NCI-H128 (cell line): ENCODE data around the gene ZNF518B.
"Not testable (repeated sequence)": the region's sequence is repeated elsewhere in the genome, so short reads cannot be mapped to it uniquely, and the experiment has no call there.

Experiments used
- DNase-seq: peaks from one replicate; lab custom pipeline; 2025; ENCODE audit not compliant: unreplicated experiment; lab: John Stamatoyannopoulos, UW

The ZNF518B gene

DNA sequence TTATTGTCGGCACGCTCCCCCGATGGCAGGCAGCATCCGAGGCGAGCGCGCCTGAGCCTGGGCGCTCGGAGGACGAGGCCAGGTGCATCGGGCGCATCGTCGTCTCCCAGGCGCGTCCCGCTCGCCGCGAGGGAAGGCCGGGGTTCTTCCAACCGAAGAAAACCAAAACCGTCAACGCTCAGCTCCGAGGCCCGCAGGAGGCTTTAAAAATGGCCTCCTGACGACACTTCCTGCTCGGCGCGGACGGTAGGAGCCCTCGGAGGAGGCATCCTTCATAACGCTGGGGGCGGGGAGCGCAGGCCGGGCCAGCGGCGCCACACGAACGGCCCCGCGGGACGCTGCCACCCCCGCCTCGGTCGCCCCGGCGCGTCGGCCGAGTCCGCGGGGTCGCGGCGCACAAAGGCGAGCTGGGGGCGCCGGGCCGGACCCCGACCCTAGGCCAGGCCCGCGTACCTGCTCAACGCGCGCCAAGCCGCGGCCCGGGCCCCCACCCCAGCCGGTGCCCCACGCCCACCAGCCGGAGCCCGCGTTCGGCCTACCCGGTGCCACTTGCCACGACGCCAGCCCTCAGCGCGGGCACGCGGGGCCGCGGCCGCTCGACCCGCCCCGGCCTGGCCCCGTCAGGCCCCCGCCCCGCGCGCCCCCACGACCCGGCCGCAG, 501 bp downstream of the ZNF518B start:
- DNase-seq = no peak

DNA sequence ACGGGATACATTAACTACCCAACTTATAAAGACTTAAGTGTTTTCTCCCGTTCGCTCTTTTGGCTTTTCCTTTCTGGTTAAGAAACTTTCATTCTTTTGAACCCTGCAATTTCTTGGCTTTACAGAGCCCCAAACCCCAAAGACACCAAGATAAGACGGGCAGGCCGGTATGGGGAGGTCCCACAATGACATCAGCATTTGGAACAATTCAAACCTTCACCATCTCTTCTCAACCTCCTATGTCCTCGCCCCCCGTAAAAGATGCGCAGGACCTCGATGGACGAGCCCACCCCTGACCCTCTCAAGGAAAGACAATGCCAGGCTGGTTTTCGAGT, 999 bp downstream of the ZNF518B start:
- no peak for DNase-seq

DNA sequence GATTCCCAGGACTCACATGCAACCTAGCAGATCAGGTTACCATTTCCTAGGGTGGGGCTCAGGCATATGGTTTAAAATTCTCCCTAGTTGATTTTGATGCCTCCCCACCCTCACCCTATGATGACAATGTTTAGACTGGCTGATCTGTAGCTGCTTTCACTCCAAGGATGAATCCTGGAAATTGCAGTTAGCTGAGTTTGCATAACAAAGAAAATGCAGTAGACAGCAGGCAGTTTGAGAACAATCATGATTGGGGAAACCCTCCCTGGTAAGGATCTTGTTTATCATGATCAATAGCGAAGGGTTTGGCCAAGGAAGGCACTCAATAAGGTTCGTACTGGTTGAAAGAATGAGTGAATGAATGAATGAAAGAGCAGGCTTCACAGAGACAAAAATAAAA, 2.1 kb downstream of the ZNF518B start:
- DNase-seq = no peak

DNA sequence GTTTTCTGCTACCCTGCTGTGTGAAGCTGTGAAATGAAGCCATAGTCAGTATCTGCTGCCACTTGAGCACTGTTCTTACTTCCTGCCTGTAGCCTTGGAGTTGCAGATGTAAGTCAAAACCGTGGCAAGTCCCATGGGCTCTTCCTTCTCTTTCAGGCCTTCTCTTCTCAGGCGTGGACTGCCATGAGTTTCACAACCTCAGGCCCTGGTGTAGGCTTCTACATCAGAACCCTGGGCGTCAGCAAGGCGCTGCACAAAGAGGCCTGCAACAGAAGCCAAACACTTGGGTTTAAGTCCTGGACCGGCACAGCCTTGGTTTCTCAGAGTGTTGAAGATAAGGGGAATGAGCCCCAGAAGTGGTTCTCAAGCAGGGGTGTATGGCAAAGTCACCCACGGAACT, 2.5 kb downstream of the ZNF518B start:
- DNase-seq = no peak

DNA sequence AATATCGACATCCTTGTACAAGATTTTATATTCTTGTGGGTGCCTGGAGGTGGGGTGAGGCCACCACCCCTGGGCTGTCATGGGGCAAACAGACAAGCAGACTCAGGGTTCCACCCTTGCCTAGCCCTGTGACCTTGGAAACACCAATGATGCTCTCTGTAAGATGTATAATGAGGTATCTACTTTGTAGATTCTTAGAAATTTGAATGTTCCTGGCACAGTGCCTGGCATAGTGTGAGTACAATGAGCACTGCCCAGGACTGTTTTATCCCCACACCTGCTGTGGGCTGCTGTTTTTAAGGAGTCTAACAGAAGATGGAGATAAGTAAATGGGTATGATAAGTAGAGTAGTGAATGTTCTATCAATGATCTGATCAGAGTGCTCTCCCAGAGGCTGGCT, 3.1 kb downstream of the ZNF518B start:
- DNase-seq = no peak

DNA sequence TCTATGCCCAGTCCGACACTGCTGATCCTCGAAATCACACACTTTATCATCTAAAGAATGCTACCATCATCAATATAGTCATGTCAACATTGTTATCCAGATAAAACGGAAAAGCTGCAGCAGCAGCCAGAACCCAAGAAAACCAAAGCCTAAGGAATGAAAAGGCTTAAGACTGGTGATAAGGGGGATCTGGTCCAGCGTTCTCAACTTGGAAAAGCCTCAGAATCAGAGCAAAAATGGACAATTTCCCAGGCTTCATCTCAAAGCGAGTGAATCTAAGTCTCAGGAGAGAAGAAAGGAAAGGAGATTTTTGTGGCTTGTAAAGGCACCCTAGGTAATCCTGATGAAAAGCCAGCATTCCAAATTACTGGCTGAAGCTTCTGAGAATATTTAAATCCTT, 8.2 kb downstream of the ZNF518B start:
- DNase-seq = no peak

DNA sequence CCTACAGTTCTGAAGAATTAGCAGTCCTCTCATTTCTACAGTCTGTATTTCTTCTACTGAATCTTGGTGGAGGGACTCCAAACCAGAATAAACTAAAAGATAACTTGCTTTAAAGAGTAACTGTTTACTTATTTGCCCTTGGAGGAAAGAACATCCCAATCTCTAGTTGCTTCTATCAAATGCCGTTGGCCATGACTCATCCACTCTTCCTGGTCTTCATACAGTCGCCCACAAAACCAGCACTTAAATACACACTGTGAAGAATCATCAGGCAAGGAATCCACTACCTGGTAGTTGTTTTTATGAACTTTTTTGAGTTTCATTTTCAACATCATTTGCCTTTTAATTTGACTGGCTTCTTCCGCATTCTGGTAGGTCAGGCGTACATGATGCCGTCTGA, 14.2 kb downstream of the ZNF518B start:
- DNase-seq = no peak

DNA sequence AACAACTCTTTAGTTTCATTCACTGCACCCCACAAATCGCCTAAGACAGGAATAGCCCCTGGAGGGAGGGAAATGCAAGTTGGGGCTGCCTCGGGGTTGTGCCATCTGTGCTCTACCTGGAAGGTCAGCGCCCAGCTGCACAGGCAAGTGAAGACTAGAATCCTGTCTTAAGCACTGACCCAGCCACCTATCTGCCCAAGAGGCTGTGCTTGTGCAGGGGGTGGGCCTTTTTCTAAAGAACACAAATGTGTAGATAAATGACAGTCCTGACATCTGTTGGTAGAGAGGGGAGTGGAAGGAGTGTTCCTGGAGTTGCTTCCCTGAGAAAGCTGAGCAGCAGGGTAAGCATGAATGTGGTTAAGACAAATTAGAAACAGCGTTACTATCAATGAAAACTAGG, 15.7 kb downstream of the ZNF518B start:
- DNase-seq = no peak

DNA sequence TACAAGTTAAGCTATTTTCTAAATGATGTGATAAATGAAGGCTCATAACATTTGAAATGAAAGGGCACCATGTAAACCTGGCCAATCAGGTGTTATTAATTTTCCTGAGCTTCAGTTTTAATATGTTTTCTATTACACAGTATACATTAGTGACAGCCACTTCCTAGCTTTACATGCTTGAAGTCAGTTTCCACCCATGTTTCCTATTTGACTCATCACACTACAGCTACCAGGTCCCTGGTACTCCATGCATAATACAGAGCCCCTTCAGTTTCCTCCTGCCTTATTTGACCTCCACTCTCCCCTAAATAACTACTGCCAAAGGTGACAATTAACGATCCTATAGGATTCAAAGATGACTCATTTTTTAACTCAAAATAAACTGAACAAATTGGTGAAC, 18.3 kb downstream of the ZNF518B start:
- DNase-seq = no peak

DNA sequence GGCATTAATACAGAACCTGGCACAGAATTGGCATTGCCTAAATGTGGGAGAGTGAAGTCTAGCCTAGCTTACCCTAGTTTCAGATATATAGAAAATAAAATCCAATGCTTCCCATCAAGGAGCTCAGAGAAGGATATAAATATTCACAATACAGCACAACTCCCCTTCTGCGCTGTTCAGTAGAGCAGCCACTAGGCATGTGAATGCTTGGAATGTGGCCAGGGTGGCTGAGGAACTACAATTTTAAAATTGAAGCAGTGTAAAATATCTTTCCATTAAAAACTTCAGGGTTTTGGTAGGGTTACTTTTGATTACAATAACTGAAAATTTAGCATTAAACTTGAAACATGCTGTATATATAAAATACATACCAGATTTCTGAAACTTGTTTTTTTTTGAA, 19.5 kb downstream of the ZNF518B start:
- no peak for DNase-seq

DNA sequence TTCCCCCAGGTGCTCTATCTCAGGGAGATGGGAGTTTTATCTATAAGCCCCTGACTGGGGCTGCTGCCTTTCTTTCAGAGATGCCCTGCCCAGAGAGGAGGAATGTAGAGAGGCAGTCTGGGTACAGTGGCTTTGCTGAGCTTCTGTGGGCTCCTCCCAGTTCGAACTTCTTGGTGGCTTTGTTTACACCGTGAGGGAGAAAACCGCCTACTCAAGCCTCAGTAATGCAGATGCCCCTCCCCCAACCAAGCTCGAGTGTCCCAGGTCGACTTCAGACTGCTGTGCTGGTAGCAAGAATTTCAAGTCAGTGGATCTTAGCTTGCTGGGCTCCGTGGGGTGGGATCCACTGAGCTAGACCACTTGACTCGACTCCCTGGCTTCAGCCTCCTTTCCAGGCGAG, 29.5 kb downstream of the ZNF518B start:
- not testable (repeated sequence) for DNase-seq

DNA sequence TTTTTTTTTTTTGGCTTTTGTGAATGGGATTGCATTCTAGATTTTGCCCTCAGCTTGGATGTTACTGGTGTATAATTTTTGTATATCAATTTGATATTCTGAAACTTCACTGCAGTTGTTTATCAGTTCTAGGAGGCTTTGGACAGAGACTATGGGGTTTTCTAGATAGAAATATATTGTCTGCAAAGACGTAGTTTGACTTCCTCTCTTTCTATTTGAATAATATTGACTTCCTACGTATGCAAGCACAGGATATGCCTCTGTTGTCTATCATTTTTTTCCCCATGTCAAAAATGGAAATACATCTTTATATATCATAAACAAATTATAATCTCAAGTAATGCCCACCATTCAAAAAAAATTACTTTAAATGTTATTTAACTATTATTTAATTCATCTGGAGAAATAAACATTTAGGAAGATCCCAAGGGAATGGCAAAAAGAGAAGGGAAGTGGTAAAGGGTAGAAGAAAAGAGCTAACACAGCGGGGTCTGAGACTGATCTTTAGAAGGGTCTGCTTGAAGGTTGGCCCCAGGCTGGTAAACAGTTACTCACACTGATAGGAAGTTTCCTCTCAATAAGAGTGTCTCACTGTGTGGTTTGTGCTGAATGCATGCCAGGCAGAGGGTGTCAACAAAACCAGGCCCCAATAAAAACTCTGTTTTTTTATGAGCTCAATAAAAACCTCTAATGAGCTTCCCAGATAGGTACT, 35.7 kb downstream of the ZNF518B start:
- DNase-seq = no peak

DNA sequence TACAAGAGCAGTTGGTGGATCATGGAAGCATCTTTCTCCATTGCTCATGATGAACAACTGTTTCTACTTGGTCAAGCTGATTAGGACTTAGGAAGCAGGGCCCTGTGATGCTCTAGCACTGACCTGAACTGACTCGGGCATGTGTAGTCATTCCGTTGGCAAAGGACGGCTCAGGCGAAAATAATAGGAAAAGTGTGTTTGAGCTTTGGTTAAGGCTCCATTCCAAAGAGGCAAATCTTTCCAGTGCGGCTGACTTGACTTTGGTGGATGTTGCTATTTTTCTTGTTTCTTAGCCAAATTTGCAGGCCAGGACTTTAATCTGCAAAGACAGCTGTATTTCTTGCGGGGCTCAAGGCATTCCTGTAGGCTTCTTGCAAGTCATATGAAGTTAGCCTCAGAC, 39.5 kb downstream of the ZNF518B start:
- DNase-seq = no peak

DNA sequence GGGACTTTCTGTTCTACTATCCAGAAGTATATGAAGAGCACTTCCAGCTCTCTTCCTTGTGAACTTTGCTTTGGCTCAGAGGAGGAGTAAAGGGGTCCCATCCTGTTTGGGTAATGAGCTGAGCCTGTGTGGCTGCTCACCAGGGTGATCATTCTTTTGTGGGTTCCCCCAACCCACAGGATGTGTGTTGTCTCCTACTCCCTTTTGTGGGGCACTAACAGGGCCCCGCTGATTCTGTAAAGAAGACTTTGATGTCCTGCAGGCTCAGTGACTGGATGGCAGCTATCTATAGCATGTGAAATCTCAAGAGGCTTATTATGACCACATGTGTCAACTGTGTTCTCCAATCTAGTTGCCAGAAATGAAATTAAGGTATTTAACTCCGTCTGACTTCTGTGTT, 40.8 kb downstream of the ZNF518B start:
- no peak for DNase-seq

DNA sequence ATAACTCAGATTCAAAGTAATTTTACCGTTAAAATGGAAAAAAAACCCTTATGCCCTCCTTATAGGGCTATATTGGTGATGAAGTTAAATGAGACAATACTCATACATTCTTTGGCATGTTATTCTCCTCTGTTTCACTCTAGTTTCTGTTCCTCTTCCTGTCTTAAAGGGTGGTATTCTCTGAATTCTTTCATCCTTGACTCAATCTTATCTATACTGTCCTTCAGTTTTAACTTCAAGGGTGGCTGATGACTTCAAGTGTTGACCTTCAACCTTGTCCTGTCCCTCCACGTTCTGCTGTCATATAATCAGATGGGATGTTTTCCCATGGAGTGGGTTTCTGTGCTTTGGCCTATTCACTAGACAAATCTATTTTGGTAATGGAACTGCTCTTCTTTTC, 44.0 kb downstream of the ZNF518B start:
- DNase-seq = no peak

DNA sequence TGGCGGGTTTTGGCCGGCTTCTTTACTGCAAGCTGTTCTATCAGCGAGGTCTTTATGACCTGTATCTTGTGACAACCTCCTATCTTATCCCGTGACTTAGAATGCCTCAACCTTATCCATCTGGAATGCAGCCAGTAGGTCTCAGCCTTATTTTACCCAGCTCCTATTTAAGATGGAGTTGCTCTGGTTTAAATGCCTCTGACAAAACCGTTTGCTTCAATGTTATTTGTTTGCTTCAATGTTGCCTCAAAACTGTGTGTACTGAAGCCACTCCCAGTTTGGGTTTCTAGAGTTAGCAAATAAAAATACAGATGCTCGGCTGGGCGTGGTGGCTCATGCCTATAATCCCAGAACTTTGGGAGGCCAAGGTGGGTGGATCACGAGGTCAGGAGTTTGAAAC, 51.6 kb downstream of the ZNF518B start:
- DNase-seq = no peak

DNA sequence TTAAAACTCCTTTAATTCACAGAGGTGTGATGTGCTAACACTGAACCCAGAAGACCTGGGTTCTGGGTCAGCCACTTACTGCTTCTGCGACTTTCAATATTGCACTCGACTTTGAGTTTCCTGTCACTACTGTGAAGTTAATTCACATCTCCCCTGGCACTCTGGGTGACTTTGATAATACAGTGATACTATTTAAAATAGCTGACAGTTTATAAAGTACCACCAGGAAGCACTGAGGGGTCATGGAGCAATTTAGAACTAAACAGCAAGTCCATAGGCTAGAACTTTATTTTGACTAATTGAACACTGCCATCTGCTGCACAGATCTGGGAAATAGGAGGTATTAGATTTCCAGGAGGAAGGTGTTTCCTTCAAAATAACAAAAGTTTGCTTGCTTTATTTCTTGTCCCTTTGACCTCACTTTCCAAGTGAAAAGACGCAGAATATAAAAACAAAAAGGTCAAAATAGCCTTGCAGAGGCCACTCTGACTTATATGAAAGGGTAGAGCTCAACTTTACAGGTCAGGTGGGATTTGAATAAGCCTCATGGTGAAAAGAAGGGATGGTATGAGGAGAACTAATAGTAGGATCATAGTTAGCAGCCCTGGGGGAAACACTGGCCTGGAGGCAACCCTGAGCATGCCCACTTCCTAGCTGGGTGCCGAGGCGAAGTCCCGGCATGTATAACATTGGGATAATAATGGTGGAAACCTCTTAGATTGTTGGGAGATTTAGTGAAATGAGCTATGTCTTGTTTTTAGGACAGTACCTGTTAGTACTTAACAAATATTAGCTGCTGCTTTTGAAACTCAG, 53.4 kb downstream of the ZNF518B start:
- no peak for DNase-seq

DNA sequence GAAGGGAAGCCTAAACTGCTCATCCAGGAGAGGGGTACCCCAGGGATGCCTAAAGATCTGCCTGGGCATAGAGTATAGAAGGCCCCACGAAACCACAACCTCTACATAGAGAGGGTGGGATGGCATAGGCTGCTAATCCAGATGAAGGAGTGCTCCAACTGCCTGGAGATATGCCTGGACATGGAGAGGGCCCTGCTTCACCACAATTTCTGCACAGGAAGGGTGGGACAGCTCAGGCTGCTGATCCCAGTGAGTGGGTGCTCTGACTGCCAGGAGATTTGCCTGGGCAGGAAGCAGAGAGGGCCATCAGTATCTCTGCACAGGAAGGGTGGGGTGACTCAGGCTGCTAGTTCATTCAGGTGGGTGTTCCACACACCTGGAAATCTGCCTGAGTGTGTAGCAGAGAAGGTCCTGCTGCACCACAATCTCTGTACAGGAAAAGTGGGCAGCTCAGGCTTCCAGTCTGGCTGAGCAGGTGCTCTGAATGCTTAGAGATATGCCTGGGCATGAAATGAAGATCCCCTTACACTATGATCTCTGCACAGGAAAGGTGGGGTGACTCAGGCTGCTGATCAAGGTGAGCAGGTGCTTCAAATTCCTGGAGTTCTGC, 61.1 kb downstream of the ZNF518B start:
- DNase-seq = no peak
